HL-60 (cell line): ENCODE measurements around the gene DNAJC10.

Experiments used
- CTCF ChIP-seq: IDR thresholded peaks from one replicate; pipeline ENCODE4 v1.5.1; 2011; ENCODE audit warnings: low read length, control low read depth, inconsistent platforms; ENCODE audit not compliant: insufficient read depth
- GABPA ChIP-seq: IDR thresholded peaks from 2 replicates; pipeline ENCODE4 v1.6.1; 2012; ENCODE audit warnings: low read depth
- POLR2AphosphoS5 ChIP-seq: IDR thresholded peaks from 2 replicates; pipeline ENCODE4 v1.6.1; 2012; ENCODE audit warnings: low read depth
- SPI1 ChIP-seq: IDR thresholded peaks from 2 replicates; pipeline ENCODE4 v1.6.1; 2012; ENCODE audit warnings: low read depth, mild to moderate bottlenecking, borderline replicate concordance

- TF ChIP-seq CTCF (no peak), POLR2AphosphoS5 (no peak), GABPA (no peak), SPI1 (no peak)
Measured at GRCh38 chr2:182816866-182817265, 100.8 kb downstream of the DNAJC10 start.
